ENCODE measurements around the gene MYH11.

MYH11 gene

DNA sequence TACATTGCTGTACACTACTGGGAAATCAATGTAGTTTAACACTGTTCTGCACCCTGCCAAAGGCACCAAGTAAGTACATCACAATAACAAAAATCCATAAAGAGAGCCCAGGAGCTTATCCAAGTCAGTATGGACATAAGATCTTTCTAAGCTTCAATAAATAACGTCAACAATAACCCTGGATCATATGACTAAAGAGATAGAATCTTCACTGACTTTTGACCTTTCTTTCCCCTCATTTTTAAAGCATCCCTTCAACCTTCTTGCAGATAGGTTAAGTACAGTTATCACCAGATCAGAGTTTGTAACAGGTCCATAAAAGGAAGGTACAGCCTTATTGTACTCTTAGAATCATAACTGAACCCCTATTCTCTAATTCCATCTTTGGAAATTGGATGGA, 29.2 kb upstream of the MYH11 start:
- H3K27ac ChIP-seq (ENCODE audit: poor library complexity, severe bottlenecking), result no peak overlapping the region
- peaks cover 44% of the 10 kb centered on the region for H3K36me3 ChIP-seq (ENCODE audit: low read depth)
- H3K4me3 ChIP-seq (ENCODE audit: severe bottlenecking), result no peak overlapping the region
- no peaks in the 10 kb centered on the region for H3K27me3 ChIP-seq (ENCODE audit: insufficient read depth, poor library complexity, severe bottlenecking)
- DNase-seq (ENCODE audit: low spot score), result no peak
- peaks cover 14% of the 10 kb centered on the region for H3K4me1 ChIP-seq (ENCODE audit: insufficient read depth, poor library complexity, severe bottlenecking)
- ATAC-seq (ENCODE audit: low read depth), result no peak
- no peaks in the 10 kb centered on the region for H3K9me3 ChIP-seq (ENCODE audit: severe bottlenecking)
- TF ChIP-seq, protein P1, sequence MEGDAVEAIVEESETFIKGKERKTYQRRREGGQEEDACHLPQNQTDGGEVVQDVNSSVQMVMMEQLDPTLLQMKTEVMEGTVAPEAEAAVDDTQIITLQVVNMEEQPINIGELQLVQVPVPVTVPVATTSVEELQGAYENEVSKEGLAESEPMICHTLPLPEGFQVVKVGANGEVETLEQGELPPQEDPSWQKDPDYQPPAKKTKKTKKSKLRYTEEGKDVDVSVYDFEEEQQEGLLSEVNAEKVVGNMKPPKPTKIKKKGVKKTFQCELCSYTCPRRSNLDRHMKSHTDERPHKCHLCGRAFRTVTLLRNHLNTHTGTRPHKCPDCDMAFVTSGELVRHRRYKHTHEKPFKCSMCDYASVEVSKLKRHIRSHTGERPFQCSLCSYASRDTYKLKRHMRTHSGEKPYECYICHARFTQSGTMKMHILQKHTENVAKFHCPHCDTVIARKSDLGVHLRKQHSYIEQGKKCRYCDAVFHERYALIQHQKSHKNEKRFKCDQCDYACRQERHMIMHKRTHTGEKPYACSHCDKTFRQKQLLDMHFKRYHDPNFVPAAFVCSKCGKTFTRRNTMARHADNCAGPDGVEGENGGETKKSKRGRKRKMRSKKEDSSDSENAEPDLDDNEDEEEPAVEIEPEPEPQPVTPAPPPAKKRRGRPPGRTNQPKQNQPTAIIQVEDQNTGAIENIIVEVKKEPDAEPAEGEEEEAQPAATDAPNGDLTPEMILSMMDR (IDR thresholded peaks at IDR 0.05; ENCODE audit: poor library complexity, severe bottlenecking), result no peak

GRCh38 chr16:15885560-15886001, 28.8 kb upstream of the MYH11 start:
- H3K36me3 ChIP-seq (ENCODE audit: low read depth), result peaks cover 45% of the 10 kb centered on the region
- TF ChIP-seq, protein P1 (IDR thresholded peaks at IDR 0.05; ENCODE audit: poor library complexity, severe bottlenecking), result no peak
- H3K27ac ChIP-seq (ENCODE audit: poor library complexity, severe bottlenecking), result no peak overlapping the region
- no peak for DNase-seq (ENCODE audit: low spot score)
- H3K4me3 ChIP-seq (ENCODE audit: severe bottlenecking), result no peak overlapping the region
- no peak for ATAC-seq (ENCODE audit: low read depth)
- H3K9me3 ChIP-seq (ENCODE audit: severe bottlenecking), result no peaks in the 10 kb centered on the region
- peaks cover 19% of the 10 kb centered on the region for H3K4me1 ChIP-seq (ENCODE audit: insufficient read depth, poor library complexity, severe bottlenecking)
- H3K27me3 ChIP-seq (ENCODE audit: insufficient read depth, poor library complexity, severe bottlenecking), result no peaks in the 10 kb centered on the region

DNA sequence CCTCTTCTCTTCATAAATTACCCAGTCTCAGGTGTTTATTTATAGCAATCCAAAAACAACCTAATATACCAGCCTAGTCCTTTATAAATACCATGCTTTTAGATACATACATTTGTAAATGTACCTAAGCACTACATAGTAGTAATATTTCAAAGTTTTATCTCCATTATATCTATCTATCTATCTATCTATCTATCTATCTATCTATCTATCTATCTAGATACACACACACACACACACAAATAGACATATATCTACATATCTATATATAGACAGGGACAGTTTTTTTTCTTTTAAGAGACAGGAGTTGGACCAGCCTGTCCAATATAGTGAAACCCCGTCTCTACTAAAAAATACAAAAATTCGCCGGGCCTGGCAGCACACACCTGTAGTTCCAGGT, 25.7 kb upstream of the MYH11 start:
- TF ChIP-seq, protein P1 (IDR thresholded peaks at IDR 0.05; ENCODE audit: poor library complexity, severe bottlenecking), result no peak
- ATAC-seq (ENCODE audit: low read depth) (no peak), DNase-seq (ENCODE audit: low spot score) (no peak)
- Histone ChIP-seq H3K36me3 (ENCODE audit: low read depth) (peaks cover 52% of the 10 kb centered on the region), H3K4me3 (ENCODE audit: severe bottlenecking) (no peak overlapping the region), H3K27ac (ENCODE audit: poor library complexity, severe bottlenecking) (no peak overlapping the region), H3K4me1 (ENCODE audit: insufficient read depth, poor library complexity, severe bottlenecking) (peaks cover 33% of the 10 kb centered on the region), H3K27me3 (ENCODE audit: insufficient read depth, poor library complexity, severe bottlenecking) (no peaks in the 10 kb centered on the region), H3K9me3 (ENCODE audit: severe bottlenecking) (no peaks in the 10 kb centered on the region)

GRCh38 chr16:15881794-15882379, 25.1 kb upstream of the MYH11 start:
- TF ChIP-seq, protein P1 (IDR thresholded peaks at IDR 0.05; ENCODE audit: poor library complexity, severe bottlenecking), result no peak
- ATAC-seq (ENCODE audit: low read depth) (no peak), DNase-seq (ENCODE audit: low spot score) (no peak)
- Histone ChIP-seq H3K36me3 (ENCODE audit: low read depth) (peaks cover 52% of the 10 kb centered on the region), H3K27me3 (ENCODE audit: insufficient read depth, poor library complexity, severe bottlenecking) (no peaks in the 10 kb centered on the region), H3K4me3 (ENCODE audit: severe bottlenecking) (no peak overlapping the region), H3K9me3 (ENCODE audit: severe bottlenecking) (no peaks in the 10 kb centered on the region), H3K27ac (ENCODE audit: poor library complexity, severe bottlenecking) (peak overlapping the region; percentile 75), H3K4me1 (ENCODE audit: insufficient read depth, poor library complexity, severe bottlenecking) (peaks cover 29% of the 10 kb centered on the region)

Measured in RWPE2 (cell line).